Heart left ventricle (tissue), 13 donors: ENCODE measurements around the gene PLA2G6.

ENCODE experiments used
- POLR2A ChIP-seq, 2 donors: fragments of 450-650 bp; IDR thresholded peaks; one replicate each; pipeline ENCODE4 v1.6.1; 2017; ENCODE audit warnings: antibody characterized with exemption in 2 of 2, mild to moderate bottlenecking in 2 of 2, moderate library complexity in 2 of 2
- TF ChIP-seq, protein P1 (sequence below), 12 donors: fragments of 200-600 bp; sonication (generic) in 4 of 12; IDR thresholded peaks; one replicate each; pipeline versions ENCODE4 v1.5.0 to v1.8.0; 2018 to 2022; ENCODE audit warnings: antibody characterized with exemption in 12 of 12, mild to moderate bottlenecking in 5 of 12
- donor health status: ischemic (EF 13 %, LVEDD 7.1; RV severe dilation, severe dysfunction).
- donor health status: DM: no; HTN: yes; CAD: no.
- donor health status: DM: no; HTN: no; CAD: no.
- donor health status: ischemic (EF 25% LVEDD 6.9; RV normal size, moderate dysfunction).
- donor health status: ischemic (EF 25% LVEDD 5.7; RV mildly dilated, moderate dysfunction).
- donor health status: ischemic (EF 35%, LVEDD 5.7; RV mildly dilated, moderate dysfunction).
- donor health status: nonischemic (EF 11% LVEDD 7.7; RV severe dilation, severe dysfunction).
- donor health status: DM: yes; HTN: yes; CAD: no.
- donor health status: PGD.
- donor health status: ischemic (EF 29% LVEDD 5.4; RV normal size, mild dysfunction).
- donor health status: nonischemic (EF 23%, LVEDD 6.1; RV moderate dilation, normal function).

- TF ChIP-seq, protein P1, sequence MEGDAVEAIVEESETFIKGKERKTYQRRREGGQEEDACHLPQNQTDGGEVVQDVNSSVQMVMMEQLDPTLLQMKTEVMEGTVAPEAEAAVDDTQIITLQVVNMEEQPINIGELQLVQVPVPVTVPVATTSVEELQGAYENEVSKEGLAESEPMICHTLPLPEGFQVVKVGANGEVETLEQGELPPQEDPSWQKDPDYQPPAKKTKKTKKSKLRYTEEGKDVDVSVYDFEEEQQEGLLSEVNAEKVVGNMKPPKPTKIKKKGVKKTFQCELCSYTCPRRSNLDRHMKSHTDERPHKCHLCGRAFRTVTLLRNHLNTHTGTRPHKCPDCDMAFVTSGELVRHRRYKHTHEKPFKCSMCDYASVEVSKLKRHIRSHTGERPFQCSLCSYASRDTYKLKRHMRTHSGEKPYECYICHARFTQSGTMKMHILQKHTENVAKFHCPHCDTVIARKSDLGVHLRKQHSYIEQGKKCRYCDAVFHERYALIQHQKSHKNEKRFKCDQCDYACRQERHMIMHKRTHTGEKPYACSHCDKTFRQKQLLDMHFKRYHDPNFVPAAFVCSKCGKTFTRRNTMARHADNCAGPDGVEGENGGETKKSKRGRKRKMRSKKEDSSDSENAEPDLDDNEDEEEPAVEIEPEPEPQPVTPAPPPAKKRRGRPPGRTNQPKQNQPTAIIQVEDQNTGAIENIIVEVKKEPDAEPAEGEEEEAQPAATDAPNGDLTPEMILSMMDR (IDR thresholded peaks at IDR 0.05): peak in 5 of 12 donors; percentile 8 to 43 (median 16)
- TF ChIP-seq POLR2A (IDR thresholded peaks at IDR 0.05): no peak
These were observed 32.8 kb upstream of the PLA2G6 start for GRCh38 chr22:38214302-38215056.
